IPS-11a (cell line): ENCODE measurements around the gene NEU2.
"Not testable (repeated sequence)": the region's sequence is repeated elsewhere in the genome, so short reads cannot be mapped to it uniquely, and the experiment has no call there.

Source experiments
- H3K4me3 ChIP-seq: one replicate; pipeline ENCODE4 v1.5.1; 2013; ENCODE audit warnings: low read depth, low read length, control low read depth

The NEU2 gene

DNA sequence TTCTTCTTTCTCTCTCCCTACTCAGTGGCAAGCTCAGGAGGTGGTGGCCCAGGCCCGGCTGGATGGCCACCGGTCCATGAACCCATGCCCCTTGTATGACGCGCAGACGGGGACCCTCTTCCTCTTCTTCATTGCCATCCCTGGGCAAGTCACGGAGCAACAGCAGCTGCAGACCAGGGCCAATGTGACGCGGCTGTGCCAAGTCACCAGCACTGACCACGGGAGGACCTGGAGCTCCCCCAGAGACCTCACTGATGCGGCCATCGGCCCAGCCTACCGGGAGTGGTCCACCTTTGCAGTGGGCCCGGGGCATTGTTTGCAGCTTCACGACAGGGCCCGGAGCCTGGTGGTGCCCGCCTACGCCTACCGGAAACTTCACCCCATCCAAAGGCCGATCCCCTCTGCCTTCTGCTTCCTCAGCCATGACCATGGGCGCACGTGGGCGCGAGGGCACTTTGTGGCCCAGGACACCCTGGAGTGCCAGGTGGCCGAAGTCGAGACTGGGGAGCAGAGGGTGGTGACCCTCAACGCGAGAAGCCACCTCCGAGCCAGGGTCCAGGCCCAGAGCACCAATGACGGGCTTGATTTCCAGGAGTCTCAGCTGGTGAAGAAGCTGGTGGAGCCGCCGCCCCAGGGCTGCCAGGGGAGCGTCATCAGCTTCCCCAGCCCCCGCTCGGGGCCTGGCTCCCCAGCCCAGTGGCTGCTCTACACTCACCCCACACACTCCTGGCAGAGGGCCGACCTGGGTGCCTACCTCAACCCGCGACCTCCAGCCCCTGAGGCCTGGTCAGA, 1.8 kb downstream of the NEU2 start:
- no peak overlapping the region for H3K4me3 ChIP-seq

DNA sequence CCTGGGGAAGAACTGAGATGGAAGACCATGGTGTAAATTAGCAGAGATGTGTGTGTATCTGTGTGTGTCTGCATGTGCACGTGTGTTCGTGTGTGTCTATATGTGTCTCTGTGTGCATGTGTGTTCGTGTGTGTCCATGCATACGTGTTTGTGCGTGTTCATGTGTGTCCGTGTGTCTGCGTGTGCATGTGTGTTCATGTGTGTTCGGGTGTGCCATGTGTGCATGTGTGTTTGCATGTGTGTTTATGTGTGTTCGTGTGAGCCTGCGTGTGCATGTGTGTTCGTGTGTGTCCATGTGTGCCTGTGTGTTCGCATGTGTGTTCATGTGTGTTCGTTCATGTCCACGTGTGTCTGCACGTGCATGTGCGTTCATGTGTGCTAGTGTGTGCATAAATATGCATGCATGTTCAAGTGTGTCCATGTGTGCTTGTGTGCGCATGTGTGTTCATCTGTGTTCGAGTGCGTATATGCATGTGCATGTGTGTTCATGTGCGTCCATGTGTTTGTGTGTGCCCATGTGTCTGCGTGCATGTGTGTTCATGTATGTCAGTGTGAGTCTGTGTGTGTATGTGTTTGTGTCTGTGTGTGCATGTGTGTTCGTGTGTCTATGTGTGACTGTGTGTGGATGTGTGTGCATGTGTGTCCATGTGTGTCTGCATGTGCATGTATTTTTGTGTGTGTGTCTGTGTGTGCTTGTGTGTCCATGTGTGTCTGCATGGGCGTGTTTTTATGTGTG, 3.1 kb downstream of the NEU2 start:
- no peak overlapping the region for H3K4me3 ChIP-seq

DNA sequence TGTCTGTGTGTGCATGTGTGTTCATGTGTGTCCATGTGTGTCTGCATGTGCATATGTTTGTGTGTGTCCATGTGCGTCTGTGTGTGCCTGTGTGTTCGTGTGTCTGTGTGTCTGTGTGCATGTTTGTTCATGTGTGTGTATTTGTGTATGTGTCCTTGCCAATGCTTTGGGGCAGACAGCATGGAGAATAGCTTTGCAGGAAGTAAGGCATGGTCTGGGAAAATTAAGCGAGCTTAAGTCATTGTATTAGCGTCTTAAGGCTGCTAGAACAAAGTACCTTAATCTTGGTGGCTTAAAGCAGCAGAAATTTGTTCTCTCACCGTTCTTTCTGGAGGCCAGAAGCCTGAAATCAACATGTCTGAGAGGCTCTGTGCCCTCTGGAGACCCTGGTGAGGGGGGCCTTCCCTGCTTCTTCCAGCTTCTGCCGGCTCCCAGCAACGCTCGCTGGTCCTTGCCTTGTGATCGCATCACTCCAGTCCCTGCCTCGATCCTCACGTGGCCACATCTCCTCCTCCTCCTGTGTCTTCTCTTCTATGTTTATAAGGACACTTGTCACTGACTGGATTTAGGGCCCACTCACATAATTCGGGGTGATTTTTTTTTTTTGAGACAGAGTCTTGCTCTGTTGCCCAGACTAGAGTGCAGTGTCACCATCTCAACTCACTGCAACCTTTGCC, 3.8 kb downstream of the NEU2 start:
- H3K4me3 ChIP-seq: no peak overlapping the region

DNA sequence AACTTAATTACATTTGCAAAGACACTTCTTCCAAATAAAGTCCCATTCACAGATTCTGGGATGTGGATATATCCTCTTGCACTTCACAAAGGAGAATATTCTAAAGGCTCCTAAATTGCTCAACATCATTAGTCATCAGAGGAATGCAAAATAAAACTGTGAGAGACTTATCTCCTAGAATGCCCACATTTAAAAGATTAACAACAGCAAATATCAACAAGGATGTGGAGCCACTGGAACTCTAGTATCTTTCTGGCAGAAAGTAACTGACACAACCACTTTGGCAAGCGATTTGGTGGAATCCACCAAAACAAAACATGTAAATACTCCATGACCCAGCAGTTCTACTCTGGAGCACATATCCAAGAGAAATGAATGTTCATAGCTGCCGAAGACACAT, 4.6 kb downstream of the NEU2 start:
- no peak overlapping the region for H3K4me3 ChIP-seq

DNA sequence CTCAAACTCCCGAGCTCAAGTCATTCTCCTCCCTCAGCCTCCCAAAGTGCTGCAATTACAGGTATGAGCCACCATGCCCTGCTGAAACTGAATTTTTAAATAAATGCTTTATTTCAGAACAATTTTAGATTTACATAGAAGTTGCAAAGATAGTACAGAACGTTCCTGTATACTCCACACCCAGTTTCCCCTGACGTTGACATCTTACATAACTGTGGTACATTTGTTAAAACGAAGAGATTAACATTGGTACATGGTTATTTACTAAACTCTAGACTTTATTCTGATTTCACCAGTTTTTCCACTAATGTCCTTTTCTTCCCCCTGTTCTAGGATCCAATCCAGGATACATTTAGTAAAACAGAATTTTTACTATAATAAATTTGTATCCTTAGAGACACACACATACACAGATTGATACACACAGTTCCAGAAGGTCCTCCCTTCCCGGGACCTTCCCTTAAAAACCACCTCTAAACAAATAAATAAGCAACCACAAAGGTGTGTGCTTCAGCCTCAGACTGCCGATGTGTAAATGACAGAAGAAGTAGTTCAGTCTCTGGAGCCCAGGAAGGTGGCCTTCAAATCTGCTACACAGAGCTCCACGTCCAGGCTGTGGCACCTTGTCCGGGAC, 6.9 kb downstream of the NEU2 start:
- H3K4me3 ChIP-seq: no peak overlapping the region

DNA sequence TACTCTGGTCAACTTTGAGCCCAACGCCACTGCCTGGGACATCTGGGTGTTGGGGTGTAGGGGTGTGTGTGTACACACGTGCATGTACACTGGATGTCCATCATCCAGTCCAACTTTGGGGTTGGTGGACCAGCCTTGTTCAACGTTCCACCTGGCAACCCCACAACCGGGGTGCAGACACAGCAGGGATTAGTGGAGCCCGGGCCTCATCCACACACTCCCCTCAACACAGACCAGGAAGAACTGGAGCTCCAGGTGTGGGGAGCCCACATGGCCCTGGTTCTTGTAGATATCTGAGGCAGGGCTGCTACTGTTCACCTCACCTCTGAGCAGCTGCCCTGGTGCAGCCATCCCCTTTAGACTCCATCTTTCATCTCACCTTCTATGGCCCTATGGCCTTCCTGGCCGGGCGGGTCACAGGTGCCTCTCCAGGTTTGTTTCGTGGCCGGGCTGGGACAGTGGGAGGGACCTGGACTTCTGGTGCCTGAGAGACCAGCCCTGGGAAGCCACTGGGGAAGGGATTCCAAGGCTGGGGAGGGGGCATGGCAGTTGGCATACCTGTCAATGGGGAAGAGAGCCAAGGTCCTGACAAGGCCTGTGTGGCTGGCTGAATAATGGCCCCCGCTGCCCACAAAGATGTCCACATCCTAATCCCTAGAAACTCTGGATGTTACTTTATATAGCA, 7.5 kb downstream of the NEU2 start:
- no peak overlapping the region for H3K4me3 ChIP-seq

DNA sequence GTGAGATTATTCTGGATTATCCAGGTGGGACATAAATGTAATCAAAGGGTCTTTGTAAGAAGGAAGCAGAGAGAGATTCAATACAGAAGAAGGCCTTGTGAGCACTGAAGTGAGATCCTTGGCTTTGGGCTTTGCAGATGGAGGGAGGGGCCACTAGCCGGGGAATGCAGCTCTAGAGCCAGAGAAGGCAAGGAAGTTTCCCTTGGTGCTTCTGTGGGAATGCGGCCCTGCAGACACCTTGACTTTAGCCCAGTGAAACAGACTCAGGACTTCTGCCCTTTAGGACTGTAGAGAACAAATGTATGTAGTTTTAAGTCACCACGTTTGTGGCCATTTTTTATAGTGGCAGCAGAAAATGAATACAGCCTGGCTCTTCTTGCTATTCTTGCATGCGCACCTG, 8.1 kb downstream of the NEU2 start:
- no peak overlapping the region for H3K4me3 ChIP-seq

DNA sequence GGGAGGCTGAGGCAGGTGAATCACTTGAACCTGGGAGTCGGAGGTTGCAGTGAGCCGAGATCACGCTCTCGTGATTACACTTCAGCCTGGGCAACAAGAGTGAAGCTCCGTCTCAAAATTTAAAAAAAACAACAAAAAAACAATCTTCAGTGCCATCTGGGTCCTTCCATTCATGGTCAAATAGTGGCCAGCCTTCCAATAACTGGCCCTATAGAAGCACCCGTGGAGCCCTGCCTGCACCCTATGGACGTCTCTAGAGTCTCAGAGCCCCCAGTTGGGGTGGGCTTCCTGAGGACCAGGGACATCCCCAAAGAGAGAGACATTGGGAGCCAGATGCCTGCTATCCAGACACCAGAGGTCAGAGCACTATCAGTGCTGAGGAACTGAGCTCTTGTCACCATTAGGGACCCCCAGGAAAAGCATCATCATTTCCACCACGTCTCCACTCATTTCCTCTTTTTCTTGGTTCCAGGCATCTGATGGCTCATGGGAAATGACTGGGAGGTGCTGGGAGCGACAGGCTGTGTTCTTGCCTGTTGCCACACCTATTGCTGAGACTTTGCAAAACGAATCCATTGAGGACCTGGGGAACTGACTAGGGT, 9.4 kb downstream of the NEU2 start:
- no peak overlapping the region for H3K4me3 ChIP-seq

DNA sequence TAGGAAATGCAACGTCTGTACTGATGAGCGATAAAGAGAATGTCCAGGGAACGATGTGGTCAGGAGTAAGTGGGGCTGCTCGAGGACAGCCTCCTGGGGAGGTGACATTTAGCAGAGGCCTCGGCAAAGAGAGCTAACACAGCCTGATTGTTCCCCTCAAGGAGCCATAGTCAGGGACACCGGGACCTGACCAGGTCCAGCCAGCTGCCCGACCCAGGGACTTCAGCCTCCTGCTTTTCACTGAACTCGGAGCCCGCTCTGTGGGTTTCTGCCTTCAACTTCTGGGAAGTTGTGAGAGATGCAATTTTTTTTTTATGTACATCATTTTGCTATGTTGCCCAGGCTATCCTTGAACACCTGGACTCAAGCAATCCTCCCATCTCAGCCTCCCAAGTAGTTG, 10.1 kb downstream of the NEU2 start:
- H3K4me3 ChIP-seq: no peak overlapping the region

DNA sequence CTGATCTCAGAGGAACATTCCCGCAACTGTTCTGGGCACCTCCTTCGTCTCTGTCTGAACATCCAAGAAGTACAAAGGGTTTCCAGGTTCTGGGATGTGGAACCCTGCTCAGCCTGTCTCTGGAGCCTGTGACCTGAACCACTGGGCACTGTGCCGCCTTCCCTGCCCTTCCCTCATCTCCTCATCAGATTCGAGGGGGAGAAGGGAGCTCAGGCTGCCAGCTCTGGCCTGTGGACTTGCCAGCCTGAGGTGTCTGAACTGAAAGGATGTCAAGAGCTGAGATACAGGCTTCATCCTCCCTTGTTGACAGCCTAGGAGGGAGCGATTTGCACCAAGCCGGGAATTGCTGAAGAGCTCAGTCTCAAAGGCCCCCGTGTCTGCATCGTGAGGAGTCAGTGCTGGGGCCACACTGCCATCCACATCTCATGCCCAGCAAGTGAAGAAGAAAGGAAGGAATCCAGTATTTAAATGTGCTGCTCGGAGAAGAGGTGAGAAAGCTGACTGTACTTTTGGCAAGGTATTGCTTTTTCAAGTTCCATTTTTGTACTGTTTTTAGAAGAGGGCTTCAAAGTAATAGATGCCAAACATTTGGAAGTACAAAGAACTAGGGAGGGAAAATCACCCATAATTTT, 12.6 kb downstream of the NEU2 start:
- no peak overlapping the region for H3K4me3 ChIP-seq

DNA sequence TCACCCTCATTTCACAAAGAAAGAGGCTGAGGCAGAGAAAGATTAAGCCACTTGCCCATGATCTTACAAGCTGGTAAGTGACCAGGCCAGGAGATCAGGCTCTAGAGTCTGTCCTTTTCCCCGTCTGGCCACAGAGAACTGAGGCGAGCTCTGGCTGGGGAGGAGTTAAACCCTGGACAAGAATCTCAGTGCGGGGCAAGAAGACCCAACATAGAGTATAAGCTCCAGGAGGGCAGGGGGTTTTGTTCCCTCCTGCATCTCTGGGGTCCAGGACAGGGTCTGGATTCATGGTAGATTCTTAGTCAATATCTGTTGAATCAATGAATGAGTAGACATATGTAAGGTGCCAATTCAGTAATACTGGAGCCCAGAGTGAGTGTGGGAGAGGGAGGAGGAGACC, 14.7 kb downstream of the NEU2 start:
- no peak overlapping the region for H3K4me3 ChIP-seq

DNA sequence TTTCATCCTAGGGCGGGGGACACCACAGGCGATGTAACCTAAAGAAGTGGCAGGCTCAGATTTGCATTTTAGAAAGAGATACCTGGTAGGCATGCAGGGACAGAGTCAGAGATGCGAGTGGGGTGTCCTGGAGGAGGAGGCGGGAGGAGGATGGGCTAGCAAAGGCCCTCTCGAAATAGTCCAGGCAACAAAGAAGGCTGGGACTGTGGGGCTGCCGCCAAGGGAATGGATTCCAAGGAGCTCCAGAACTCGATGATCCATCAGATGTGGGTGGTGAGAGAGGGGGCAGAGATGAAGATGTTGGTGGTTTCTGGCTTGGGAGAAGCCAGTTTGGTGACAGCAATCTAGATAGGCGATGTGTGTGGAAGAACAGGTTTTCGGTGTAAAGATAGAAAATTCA, 15.2 kb downstream of the NEU2 start:
- no peak overlapping the region for H3K4me3 ChIP-seq

DNA sequence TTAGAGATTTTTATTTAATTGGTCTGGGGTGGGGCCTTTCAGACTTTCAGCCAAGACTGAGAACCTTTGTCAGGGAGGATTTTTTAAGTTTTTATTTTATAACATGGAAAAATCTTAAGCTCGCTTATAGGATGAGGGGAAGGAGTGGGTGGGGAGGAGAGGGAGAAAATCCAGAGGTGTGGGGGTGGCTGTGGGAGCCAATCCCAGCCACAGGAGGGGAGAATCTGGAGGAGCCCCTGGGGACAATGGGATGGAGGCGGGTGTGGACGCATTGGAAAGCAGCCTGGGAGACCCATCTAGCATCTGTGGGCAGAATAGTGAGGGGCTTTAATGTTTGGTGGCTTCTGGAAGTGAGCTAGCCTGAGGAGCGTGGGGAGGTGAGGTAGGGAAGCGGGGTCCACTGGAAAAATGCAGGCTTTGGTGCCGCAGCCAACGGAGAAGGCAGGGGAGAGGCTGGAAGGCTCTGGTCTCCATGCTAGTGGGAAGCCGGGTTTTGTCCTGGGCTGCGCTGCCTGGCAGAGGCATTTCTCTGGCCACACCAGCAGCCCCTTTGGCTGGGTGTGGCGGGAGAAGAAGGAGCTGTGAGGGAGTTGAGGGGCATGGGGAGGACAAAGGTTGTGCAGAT, 16.2 kb downstream of the NEU2 start:
- H3K4me3 ChIP-seq: no peak overlapping the region

DNA sequence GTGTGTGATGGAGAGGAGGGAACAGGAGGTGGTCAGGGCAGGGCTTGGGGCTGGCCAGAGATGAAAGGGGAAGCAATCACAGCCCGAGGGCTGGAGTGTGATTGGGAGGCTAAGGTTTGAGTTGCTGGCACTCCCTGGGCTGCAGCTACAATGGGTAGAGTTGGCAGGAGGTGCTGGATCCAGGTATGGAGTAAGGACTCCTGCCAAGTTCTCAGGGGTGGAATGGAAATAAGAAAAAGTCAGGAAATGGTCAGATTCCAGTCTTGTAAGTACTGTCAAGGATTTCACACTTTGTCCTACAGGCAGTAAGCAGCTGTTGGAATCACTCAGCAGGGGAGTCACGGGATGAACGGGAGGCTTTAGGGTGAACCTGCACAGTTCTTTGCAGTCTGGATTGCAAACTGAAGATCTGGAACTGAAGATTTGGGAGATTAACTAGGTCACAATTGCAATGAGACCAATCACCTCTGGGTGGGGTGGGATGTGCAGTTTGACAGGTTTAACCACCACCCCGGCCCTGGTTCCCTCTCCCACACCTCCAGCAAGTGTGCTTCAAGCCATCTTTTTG, 16.8 kb downstream of the NEU2 start:
- H3K4me3 ChIP-seq: no peak overlapping the region

DNA sequence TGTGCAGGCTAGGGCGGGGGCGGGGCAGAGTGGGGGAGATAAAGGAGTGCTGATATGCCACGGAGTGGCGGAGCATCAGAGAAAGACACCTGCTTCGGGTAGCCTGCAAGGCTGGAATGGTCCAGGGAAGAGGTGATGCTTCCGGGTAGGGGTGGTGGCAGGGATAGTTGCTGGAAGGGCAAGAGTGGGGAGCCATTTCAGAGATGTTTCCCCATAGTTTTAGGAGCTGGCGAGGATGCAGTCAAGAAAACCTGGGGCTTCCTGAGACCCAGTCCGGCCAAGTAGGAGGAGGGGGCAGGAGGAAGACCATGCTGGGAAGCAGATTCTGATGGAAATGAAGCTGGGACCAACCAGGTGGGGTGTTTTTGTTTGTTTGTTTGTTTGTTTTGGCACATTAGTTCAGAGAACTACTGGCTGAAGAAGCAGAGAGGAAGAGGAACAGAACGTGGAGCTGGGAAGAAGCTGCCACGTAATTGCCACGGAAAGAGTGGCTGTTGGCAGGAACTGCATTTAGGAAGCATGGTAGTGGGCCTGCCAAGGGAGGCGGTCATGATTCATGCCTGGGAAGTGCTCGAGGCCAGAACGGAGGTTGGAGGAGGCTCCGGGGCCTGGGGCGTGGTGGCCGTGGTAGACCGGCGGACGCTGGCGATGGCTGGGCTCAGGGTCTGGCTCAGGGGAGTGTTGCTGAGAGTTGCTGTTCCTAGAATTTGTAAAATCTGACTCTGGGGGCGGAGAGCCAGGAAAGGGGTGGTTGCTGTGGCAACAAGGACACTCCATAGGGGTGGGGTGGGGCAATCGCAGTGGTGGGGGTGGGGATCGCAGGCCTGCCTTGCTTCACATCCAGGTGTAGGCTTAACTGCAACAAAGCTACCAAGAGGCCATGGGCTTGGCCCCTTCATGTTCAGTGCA, 19.0 kb downstream of the NEU2 start:
- H3K4me3 ChIP-seq: peak overlapping the region; percentile 14

DNA sequence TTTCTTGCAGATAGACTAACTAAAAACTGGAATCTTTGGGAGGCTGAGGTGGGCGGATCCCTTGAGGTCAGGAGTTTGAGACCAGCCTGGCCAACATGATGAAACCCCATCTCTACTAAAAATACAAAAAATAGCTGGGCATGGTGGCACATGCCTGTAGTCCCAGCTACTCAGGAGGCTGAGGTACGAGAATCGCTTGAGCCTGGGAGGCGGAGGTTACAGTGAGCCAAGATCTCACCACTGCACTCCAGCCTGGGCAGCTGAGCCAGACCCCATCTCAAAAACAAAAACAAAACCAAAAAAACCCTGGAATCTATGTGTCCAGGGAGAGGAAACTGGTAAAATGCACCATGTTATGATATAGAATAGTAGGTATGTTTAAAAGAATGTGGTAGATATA, 20.0 kb downstream of the NEU2 start:
- H3K4me3 ChIP-seq: not testable (repeated sequence)

DNA sequence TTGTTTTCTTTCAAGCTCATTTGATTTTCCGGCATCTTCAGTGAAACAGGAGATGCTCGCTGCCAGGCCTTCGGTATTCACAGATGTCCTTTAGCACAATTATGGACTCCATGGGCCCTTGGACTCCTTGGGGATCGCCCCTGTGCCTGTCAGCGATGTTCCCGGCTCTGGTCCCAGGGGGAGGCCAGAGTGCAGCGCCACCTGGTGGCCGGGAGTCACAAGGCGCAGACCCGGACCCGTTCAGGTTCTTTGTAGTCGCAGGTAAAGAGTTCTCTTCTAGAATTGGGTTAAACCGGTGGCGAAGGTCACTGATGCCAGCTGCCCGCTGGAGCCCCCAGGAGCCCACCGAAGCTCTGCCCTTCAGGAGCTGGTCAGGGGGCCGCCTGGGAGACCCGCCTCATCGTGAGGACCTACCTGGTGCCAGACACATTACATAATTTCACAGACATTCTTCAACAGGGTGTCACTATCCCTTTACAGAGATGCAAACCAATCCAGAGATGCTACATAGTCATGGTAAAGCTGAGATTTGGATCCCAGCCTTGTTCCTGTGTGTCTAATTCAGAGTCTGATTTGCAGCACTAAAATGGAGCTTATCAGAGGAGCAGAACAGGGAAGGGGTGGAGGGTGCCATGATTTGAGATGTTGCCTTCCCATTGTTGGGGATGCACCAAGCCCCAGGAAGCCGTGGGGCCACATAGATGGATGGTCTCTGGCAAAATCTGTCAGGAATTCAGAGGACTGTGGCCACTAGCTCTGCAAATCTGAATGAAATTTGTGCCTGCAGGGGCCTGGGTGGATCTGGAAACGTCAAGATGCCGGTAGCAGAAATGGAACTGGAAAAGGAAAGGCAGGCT, 21.7 kb downstream of the NEU2 start:
- H3K4me3 ChIP-seq: no peak overlapping the region
